Chondrocyte (in vitro differentiated cells): ENCODE data around the gene MGRN1. TPM values are rescaled to one million over a fixed set of nuclear protein-coding genes. Genes with fewer than 3 reads are reported as not detected.
"Not testable (repeated sequence)": the region's sequence is repeated elsewhere in the genome, so short reads cannot be mapped to it uniquely, and the experiment has no call there.

ENCODE experiments used
- DNase-seq: peaks from one replicate; pipeline ENCODE4 v3.0.0; 2021; ENCODE audit warnings: mixed read lengths, low spot score
- H3K27ac Mint-ChIP-seq: one replicate; pipeline ENCODE4 v1.8.0; 2021; ENCODE audit warnings: mild to moderate bottlenecking, moderate library complexity, mixed read lengths; ENCODE audit not compliant: unreplicated experiment
- H3K27me3 Mint-ChIP-seq: 2 replicates; pipeline ENCODE4 v1.8.0; 2021; ENCODE audit warnings: low read depth, mixed read lengths
- H3K36me3 Mint-ChIP-seq: 2 replicates; pipeline ENCODE4 v1.8.0; 2021; ENCODE audit warnings: low read depth, mixed read lengths
- H3K4me1 Mint-ChIP-seq: 2 replicates; pipeline ENCODE4 v1.8.0; 2021; ENCODE audit warnings: low read depth, mild to moderate bottlenecking, mixed read lengths
- H3K4me3 Mint-ChIP-seq: one replicate; pipeline ENCODE4 v1.8.0; 2021; ENCODE audit warnings: mild to moderate bottlenecking, moderate library complexity, mixed read lengths; ENCODE audit not compliant: unreplicated experiment
- H3K9me3 Mint-ChIP-seq: 2 replicates; pipeline ENCODE4 v1.8.0; 2021; ENCODE audit warnings: low read depth, mixed read lengths
- total RNA-seq: library from RNA; stranded (reverse); gene quantifications from 3 replicates; pipeline ENCODE4 v1.2.1, GENCODE V29; 2021
- TF ChIP-seq, protein P1 (sequence below): fragments of 200-600 bp; sonication (generic); IDR thresholded peaks from 2 replicates; pipeline ENCODE4 v1.5.0; 2021; ENCODE audit warnings: antibody characterized with exemption, mild to moderate bottlenecking, moderate library complexity

MGRN1 gene
- total RNA-seq, 1 donor from 2014 or later: 83.4 TPM

DNA sequence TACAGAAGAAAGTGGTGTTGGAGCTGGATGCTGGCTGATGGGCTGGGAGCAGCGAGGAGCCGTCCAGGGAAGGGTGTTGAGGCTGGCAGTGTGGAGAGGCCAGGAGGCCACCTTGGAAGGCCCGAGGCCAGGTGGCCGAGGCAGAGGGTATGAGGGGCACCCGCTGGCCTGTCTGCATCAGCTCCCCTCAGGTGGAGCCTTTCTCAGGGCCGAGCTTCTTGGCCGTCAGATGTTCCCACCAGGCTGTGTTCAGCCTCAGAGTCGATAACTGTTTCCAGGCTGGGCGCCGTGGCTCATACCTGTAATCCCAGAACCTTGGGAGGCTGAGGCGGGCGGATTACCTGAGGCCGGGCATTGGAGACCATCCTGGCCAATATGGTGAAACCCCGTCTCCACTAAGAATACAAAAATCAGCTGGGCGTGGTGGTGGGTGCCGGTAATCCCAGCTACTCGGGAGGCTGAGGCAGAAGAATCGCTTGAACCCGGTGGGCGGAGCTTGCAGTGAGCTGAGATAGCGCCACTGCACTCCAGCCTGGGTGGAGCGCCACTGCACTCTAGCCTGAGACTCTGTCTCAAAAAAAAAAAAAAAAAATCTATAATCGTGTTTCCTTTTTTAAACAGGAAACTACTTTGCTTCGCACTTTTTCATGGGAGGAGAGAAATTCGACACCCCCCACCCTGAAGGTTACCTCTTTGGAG is 25.3 kb downstream of the MGRN1 start:
- peaks cover 10% of the 10 kb centered on the region for H3K36me3 Mint-ChIP-seq
- no peak overlapping the region for H3K27ac Mint-ChIP-seq
- H3K4me3 Mint-ChIP-seq: no peak overlapping the region
- TF ChIP-seq, protein P1, sequence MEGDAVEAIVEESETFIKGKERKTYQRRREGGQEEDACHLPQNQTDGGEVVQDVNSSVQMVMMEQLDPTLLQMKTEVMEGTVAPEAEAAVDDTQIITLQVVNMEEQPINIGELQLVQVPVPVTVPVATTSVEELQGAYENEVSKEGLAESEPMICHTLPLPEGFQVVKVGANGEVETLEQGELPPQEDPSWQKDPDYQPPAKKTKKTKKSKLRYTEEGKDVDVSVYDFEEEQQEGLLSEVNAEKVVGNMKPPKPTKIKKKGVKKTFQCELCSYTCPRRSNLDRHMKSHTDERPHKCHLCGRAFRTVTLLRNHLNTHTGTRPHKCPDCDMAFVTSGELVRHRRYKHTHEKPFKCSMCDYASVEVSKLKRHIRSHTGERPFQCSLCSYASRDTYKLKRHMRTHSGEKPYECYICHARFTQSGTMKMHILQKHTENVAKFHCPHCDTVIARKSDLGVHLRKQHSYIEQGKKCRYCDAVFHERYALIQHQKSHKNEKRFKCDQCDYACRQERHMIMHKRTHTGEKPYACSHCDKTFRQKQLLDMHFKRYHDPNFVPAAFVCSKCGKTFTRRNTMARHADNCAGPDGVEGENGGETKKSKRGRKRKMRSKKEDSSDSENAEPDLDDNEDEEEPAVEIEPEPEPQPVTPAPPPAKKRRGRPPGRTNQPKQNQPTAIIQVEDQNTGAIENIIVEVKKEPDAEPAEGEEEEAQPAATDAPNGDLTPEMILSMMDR: no peak
- DNase-seq: no peak
- no peaks in the 10 kb centered on the region for H3K27me3 Mint-ChIP-seq
- no peaks in the 10 kb centered on the region for H3K4me1 Mint-ChIP-seq
- H3K9me3 Mint-ChIP-seq: no peaks in the 10 kb centered on the region

DNA sequence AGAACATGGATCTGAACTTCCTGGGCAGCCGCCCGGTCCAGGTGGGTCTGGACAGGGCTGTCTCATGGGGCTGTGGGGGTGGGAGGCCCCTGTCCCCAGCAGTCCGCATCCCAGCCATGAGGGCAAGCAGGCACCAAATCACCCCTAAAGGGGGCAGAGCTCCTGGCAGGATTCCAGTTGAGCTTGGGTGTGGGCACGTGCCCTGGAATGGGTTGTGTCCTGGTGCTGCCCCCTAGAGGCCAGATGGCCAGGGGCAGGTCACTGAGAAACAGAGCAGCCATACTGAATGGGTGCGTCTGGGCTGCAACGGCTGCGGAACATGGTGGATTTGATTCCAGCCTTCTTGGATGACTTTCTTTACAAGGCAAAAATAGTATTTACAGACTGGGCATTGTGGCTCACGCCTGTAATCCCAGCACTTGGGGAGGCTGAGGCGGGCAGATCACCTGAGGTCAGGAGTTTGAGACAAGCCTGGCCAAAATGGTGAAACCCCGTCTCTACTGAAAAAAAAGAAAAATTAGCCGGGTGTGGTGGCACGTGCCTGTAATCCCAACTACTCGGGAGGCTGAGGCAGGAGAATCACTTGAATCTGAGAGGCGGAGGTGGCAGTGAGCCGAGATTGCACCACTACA is 25.9 kb downstream of the MGRN1 start:
- H3K36me3 Mint-ChIP-seq: peaks cover 10% of the 10 kb centered on the region
- not testable (repeated sequence) for H3K4me3 Mint-ChIP-seq, DNase-seq, H3K4me1 Mint-ChIP-seq, H3K27me3 Mint-ChIP-seq, H3K27ac Mint-ChIP-seq, H3K9me3 Mint-ChIP-seq
- TF ChIP-seq, protein P1: peak; percentile 85

DNA sequence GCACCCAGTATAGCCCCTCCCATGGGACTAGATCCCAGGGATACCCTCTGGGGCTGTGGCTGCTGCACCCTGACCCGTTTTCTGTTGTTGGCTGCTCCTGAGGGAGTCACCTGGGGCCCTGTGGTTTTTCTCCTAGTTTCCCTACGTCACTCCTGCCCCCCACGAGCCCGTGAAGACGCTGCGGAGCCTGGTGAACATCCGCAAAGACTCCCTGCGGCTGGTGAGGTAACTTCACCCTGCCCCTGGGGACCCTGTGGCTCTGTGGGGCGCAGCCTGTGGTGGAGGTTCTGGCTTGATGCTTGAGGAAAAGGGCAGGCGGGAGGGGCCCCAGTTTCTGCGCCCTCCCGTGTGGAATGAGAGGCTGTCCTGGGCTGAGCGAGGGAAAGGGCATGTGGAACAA is 27.2 kb downstream of the MGRN1 start:
- DNase-seq: no peak
- no peaks in the 10 kb centered on the region for H3K9me3 Mint-ChIP-seq
- no peaks in the 10 kb centered on the region for H3K4me1 Mint-ChIP-seq
- H3K4me3 Mint-ChIP-seq: no peak overlapping the region
- TF ChIP-seq, protein P1: no peak
- H3K36me3 Mint-ChIP-seq: peaks cover 14% of the 10 kb centered on the region
- H3K27ac Mint-ChIP-seq: no peak overlapping the region
- no peaks in the 10 kb centered on the region for H3K27me3 Mint-ChIP-seq

GRCh38 chr16:4652561-4652960 is 27.9 kb downstream of the MGRN1 start:
- Mint-ChIP-seq H3K4me1 (no peaks in the 10 kb centered on the region), H3K27ac (peak overlapping the region; percentile 22), H3K27me3 (no peaks in the 10 kb centered on the region), H3K4me3 (no peak overlapping the region), H3K36me3 (peaks cover 14% of the 10 kb centered on the region), H3K9me3 (no peaks in the 10 kb centered on the region)
- TF ChIP-seq, protein P1: no peak
- DNase-seq: no peak

GRCh38 chr16:4654011-4654963 is 29.7 kb downstream of the MGRN1 start:
- no peaks in the 10 kb centered on the region for H3K9me3 Mint-ChIP-seq
- H3K4me1 Mint-ChIP-seq: no peaks in the 10 kb centered on the region
- no peak overlapping the region for H3K27ac Mint-ChIP-seq
- TF ChIP-seq, protein P1: no peak
- H3K27me3 Mint-ChIP-seq: no peaks in the 10 kb centered on the region
- no peak overlapping the region for H3K4me3 Mint-ChIP-seq
- DNase-seq: no peak
- peaks cover 16% of the 10 kb centered on the region for H3K36me3 Mint-ChIP-seq
